Measurements from ENCODE around the gene PATE1.

The PATE1 gene

GRCh38 chr11:125772834-125773505 lies 26.9 kb downstream of the PATE1 start:
- Mint-ChIP-seq H3K27me3 (peaks cover 5% of the 10 kb centered on the region), H3K4me3 (no peak overlapping the region), H3K9me3 (no peaks in the 10 kb centered on the region), H3K4me1 (peaks cover 21% of the 10 kb centered on the region), H3K27ac (no peak overlapping the region)
- no peak for DNase-seq
- no peak for ATAC-seq

- Mint-ChIP-seq H3K27ac (no peak overlapping the region), H3K4me1 (peaks cover 19% of the 10 kb centered on the region), H3K4me3 (no peak overlapping the region), H3K9me3 (no peaks in the 10 kb centered on the region), H3K27me3 (peaks cover 5% of the 10 kb centered on the region)
- no peak for ATAC-seq
- no peak for DNase-seq
These were observed 27.4 kb downstream of the PATE1 start for GRCh38 chr11:125773516-125773915.

GRCh38 chr11:125777309-125777708 lies 31.2 kb downstream of the PATE1 start:
- no peak for DNase-seq

GRCh38 chr11:125778728-125779127 lies 32.6 kb downstream of the PATE1 start, which contains the start of gene PATE2:
Gene PATE2, minus strand, starts transcription at chr11:125778828. Its CDS starts 55 bp downstream, at chr11:125778773.
- Mint-ChIP-seq H3K27me3 (no peaks in the 10 kb centered on the region), H3K27ac (no peak within 1 kb of the TSS), H3K4me3 (no peak within 1 kb of the TSS), H3K9me3 (no peaks in the 10 kb centered on the region), H3K4me1 (peaks cover 6% of the 10 kb centered on the region)
- ATAC-seq (no peak), DNase-seq (no peak)

More at GRCh38 chr11:125777309-125777708, 31.2 kb downstream of the PATE1 start:
- H3K27me3 Mint-ChIP-seq = no peaks in the 10 kb centered on the region
- H3K4me3 Mint-ChIP-seq = no peak overlapping the region
- no peak overlapping the region for H3K27ac Mint-ChIP-seq
- ATAC-seq = no peak
- H3K9me3 Mint-ChIP-seq = no peaks in the 10 kb centered on the region
- H3K4me1 Mint-ChIP-seq = peaks cover 6% of the 10 kb centered on the region

GRCh38 chr11:125784678-125785077 lies 38.6 kb downstream of the PATE1 start:
- ATAC-seq = no peak
- Mint-ChIP-seq H3K27me3 (no peaks in the 10 kb centered on the region), H3K27ac (no peak overlapping the region), H3K4me1 (peaks cover 8% of the 10 kb centered on the region), H3K4me3 (no peak overlapping the region), H3K9me3 (no peaks in the 10 kb centered on the region)
- no peak for DNase-seq

GRCh38 chr11:125787827-125788226 lies 41.7 kb downstream of the PATE1 start, which contains the start of gene PATE3:
Gene PATE3, plus strand, starts transcription at chr11:125788127. Its CDS starts 25 bp downstream, at chr11:125788152.
- Mint-ChIP-seq H3K27me3 (no peaks in the 10 kb centered on the region), H3K9me3 (peaks cover 7 to 10% of the 10 kb centered on the region in 2 donors), H3K27ac (no peak within 1 kb of the TSS), H3K4me1 (peaks cover 8% of the 10 kb centered on the region), H3K4me3 (no peak within 1 kb of the TSS)
- no peak for ATAC-seq
- DNase-seq = no peak

GRCh38 chr11:125790825-125791224 lies 44.7 kb downstream of the PATE1 start:
- H3K27ac Mint-ChIP-seq = no peak overlapping the region
- no peaks in the 10 kb centered on the region for H3K27me3 Mint-ChIP-seq
- no peak for DNase-seq
- H3K4me3 Mint-ChIP-seq = no peak overlapping the region
- H3K9me3 Mint-ChIP-seq = peaks cover 28% of the 10 kb centered on the region in 2 donors
- no peak for ATAC-seq
- peaks cover 5% of the 10 kb centered on the region for H3K4me1 Mint-ChIP-seq

GRCh38 chr11:125797641-125798040 lies 51.6 kb downstream of the PATE1 start:
- no peaks in the 10 kb centered on the region for H3K4me1 Mint-ChIP-seq
- H3K4me3 Mint-ChIP-seq = no peak overlapping the region
- no peak for DNase-seq
- H3K27me3 Mint-ChIP-seq = no peaks in the 10 kb centered on the region
- no peak overlapping the region for H3K27ac Mint-ChIP-seq
- ATAC-seq = no peak
- peaks cover 55 to 61% of the 10 kb centered on the region in 2 donors for H3K9me3 Mint-ChIP-seq

Data from stimulated activated naive CD8-positive, alpha-beta T cell treated with anti-CD3 and anti-CD28 coated beads, Interleukin-15, amount 100 ng/mL, for 72 hours (primary cell).